Measurements from ENCODE around the gene PHEX.

The PHEX gene

DNA sequence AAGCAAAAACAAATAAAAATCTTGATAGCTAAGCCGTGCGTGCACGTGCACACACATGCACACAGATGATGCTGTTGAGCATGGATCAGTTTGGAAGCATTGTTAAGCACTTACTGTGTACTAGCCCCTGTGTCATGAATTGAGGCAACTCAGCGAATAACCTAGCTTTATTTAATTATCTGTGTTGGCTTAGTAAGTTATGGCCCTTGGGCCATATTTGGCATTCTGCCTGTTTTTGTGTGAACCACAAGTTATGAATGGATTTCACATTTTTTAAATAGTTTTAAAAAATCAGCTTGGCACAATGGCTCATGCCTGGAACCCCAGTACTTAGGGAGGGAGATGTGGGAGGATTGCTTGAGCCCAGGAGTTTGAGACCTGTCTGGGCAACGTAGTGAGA lies 126.9 kb downstream of the PHEX start:
- no peak for DNase-seq

- DNase-seq = no peak
These were observed 131.2 kb downstream of the PHEX start for GRCh38 chrX:22163326-22163725.

GRCh38 chrX:22164770-22165388 lies 132.8 kb downstream of the PHEX start:
- no peak for DNase-seq

- no peak for DNase-seq
These were observed 133.8 kb downstream of the PHEX start for GRCh38 chrX:22165732-22166457.

- DNase-seq = no peak
These were observed 139.3 kb downstream of the PHEX start for GRCh38 chrX:22171287-22172060.

DNA sequence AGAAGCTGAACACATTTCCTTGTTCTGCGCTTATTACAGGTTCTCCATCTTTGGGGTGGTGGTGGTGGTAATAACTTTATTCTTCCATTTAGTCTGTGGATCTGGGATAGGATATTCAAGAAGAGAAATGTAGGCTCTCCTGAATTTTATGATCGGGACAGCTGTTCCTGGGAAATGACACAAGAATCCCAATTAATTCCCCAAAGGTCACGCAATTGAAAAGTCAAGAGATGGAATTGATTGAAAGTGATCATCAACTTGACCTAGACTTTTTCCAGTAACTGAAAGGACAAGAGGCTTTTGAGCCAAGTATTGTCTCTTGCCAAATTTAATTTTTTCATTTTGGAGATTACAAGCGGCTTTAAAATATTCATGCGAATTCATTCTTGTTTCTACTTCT lies 141.8 kb downstream of the PHEX start:
- no peak for DNase-seq

DNA sequence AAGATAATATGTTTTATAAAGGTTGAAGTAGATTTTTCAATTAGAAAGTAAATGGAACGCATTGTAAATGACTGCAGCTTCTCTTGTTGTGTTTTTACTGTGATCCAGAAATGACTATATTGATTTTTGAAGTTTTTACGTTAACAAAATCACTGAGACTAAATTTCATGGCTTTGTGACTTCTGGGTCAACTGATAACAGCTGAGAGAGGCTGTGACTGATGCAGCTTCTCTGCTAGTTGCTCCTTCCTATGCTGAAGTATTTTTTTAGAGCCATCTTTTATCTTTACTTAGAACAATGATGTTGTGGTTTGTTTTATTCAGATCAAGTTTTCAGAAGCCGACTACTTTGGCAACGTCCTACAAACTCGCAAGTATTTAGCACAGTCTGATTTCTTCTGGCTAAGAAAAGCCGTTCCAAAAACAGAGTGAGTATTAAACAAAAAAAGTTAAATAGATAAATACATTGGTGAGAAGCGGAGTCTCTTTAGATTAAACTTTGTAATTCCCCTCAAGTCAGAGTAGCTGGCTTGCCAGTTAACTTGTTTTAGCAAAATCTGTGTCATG lies 145.9 kb downstream of the PHEX start:
- DNase-seq = no peak

DNA sequence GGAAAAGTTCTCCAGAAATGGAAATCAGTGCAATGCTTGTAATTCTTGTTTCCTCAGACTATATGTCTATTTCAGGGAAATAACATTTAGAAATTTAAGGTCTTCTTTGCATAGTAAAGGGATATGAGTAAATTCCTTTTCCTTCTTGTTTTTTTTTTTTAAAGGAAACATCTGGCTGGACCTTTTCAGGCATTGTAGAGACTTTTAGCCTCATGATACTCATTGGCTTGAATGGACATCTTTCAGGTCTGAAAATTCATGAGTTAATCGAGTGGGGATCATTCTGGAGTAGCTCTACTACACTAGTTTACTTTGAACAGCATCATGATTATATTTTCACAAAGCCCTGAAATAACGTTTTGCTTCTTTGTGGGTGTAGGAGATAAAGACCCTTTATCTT lies 152.0 kb downstream of the PHEX start:
- no peak for DNase-seq

DNA sequence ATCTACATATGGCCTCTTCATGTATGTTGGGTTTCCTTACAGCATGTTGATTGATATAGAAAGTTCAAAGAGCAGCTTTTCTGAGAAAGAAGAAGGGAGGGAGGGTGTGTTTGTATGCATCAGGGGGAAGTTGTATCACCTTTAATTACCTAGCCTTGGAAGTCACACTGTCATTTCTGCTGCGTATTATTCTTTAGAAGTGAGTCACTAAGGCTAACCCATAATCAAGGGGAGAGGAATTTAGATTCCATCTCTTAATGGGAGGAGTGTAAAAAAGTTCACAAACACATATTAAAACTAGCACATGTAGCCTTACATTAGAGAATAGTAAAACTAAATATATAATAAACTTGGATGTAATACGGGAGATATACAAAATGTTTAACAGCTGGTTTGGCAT lies 154.0 kb downstream of the PHEX start:
- DNase-seq = no peak

GRCh38 chrX:22192419-22193060 lies 160.4 kb downstream of the PHEX start:
- peak; percentile 47 for DNase-seq

GRCh38 chrX:22193851-22194659 lies 161.9 kb downstream of the PHEX start:
- no peak for DNase-seq

DNA sequence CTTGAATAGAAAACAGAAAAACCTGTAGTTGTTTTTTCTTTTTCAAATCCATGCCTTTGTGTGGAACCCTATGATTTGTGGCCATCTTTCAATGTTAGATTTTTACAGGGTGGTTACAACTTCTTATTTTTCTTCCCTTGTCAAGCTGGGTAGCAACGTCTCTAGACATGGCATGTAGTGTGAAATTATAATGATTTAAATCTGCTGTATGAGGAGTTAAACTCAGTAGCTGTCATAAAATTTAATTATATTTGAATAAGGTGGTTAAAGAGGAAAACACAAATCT lies 162.5 kb downstream of the PHEX start:
- DNase-seq = no peak

- DNase-seq = no peak
These were observed 164.0 kb downstream of the PHEX start for GRCh38 chrX:22196149-22196548.

GRCh38 chrX:22202251-22202650 lies 170.1 kb downstream of the PHEX start:
- no peak for DNase-seq

DNA sequence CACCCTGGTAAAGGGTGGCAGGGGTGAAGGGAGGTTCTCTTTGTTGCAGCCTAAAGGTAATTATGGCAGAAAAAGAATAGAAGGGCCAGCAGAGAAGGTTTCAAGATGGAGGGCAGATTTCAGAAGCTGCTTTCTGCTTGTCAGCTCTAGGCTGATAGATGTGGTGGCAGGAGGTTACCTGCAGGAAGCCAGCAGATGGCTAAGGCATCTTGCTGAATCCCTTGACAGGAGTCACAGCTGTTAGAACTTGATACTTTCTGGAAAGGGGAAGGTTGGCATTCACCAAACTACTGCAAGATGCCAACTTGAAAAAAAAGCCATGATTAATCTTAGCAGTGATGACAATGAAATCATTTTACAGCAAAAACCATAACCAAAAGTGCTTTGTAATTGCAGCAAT lies 171.1 kb downstream of the PHEX start:
- no peak for DNase-seq

GRCh38 chrX:22206781-22207180 lies 174.7 kb downstream of the PHEX start:
- DNase-seq = no peak

- DNase-seq = no peak
These were observed 188.8 kb downstream of the PHEX start for GRCh38 chrX:22220941-22221340.

GRCh38 chrX:22234380-22234779 lies 202.3 kb downstream of the PHEX start:
- DNase-seq = no peak

DNA sequence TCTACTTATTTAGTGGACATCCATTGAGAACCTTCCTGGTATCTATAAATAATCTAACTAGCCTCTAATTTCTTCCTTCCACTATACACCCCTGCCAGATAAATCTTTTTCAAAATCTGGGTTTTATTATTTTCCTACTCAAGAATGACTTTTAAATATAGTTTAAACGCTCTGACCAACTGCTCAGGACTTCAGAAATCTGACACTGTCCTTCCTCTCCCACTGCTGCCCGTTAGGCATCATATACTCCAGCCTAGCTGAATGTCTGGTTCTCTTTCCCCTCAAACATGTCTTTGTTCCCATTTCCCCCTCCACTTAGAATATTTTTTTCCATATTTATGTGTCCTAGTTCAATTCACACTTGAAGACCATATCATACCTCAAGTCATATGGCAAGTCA lies 205.4 kb downstream of the PHEX start:
- DNase-seq = no peak

DNA sequence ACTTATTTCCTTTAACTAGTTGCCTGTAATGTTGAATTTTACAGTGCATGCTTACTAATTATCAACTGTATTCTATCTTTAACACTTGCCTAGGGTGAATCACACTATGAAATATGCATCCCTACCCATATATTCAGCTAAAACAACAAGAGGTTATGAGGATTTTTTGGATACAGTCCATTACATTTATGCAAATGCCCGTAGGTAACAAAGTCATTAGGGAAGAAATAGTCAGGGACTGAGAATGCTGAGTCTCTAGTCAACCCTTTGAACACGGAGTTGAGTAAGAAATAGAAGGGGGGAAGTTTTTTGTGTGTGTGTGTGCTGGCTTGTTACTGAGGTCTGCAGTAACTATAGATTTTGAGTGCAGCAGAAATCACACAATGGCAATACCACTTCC lies 214.5 kb downstream of the PHEX start:
- DNase-seq = no peak

GRCh38 chrX:22247169-22247568 lies 215.0 kb downstream of the PHEX start:
- no peak for DNase-seq

- no peak for DNase-seq
These were observed 216.3 kb downstream of the PHEX start for GRCh38 chrX:22248401-22248800.

DNA sequence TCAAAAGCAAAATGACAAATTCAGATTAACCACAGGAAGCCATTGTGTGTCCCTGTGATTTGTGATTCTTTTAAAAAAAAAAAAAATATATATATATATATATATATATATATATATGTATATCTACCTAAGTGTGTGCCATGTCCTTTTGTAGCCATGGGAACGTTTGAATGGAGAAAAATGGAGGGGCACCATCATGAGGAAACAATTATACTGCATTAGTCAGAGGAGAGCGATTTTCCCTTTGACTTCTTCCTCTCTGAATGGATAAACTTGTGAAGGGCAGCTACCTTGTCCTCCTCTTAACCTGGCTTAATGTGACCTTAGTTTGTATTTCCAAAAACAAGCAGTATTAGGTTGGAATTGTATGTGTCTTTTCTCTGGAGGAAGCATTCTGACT lies 217.2 kb downstream of the PHEX start:
- no peak for DNase-seq
